Common myeloid progenitor, CD34-positive (primary cell): ENCODE results near the gene ZCWPW1.

Source experiments
- CTCF ChIA-PET: fragments of 350-600 bp; sonication (Branson Sonifier 250); formaldehyde crosslinking; loops from one replicate; lab custom pipeline; 2021; ENCODE audit warnings: antibody characterized with exemption; lab: Charles Lee
- POLR2A ChIA-PET: fragments of 350-600 bp; sonication (Branson Sonifier 250); formaldehyde crosslinking; loops from one replicate; lab custom pipeline; 2021; ENCODE audit warnings: antibody characterized with exemption; lab: Charles Lee
- DNase-seq, 3 donors: peaks; one replicate each; pipeline versions ENCODE4 v3.0.0 to v3.0.0-alpha.2; 2013
- H3K27ac ChIP-seq, 2 experiments: 1 replicate in 1 of 2; 2 replicates in 1 of 2; pipeline ENCODE4 v1.7.0; 2013; ENCODE audit warnings: inconsistent platforms in 2 of 2, low read length in 2 of 2, mild to moderate bottlenecking in 2 of 2, low read depth in 1 of 2, moderate library complexity in 1 of 2; ENCODE audit not compliant: severe bottlenecking in 2 of 2, insufficient read depth in 1 of 2, poor library complexity in 1 of 2
- H3K27me3 ChIP-seq, 5 experiments: replicated peaks in 2 of 5; 1 replicate in 3 of 5; 2 replicates in 2 of 5; pipeline versions ENCODE4 v1.6.1 to v1.7.0; 2013; ENCODE audit warnings: low read length in 4 of 5, mild to moderate bottlenecking in 2 of 5, moderate library complexity in 2 of 5, inconsistent platforms in 1 of 5; ENCODE audit not compliant: insufficient read depth in 5 of 5, control insufficient read depth in 4 of 5
- H3K36me3 ChIP-seq, 4 experiments: 1 replicate in 2 of 4; 2 replicates in 2 of 4; pipeline versions ENCODE4 v1.6.1 to v1.7.0; 2013; ENCODE audit warnings: low read length in 3 of 4, control low read depth in 1 of 4, mild to moderate bottlenecking in 1 of 4; ENCODE audit not compliant: control insufficient read depth in 4 of 4, insufficient read depth in 4 of 4
- H3K4me1 ChIP-seq, 4 experiments: 1 replicate in 3 of 4; 2 replicates in 1 of 4; pipeline versions ENCODE4 v1.6.1 to v1.7.1; 2013; ENCODE audit warnings: low read length in 3 of 4, mild to moderate bottlenecking in 3 of 4, control low read depth in 1 of 4, inconsistent platforms in 1 of 4, moderate library complexity in 1 of 4; ENCODE audit not compliant: control insufficient read depth in 4 of 4, insufficient read depth in 4 of 4; ENCODE audit errors: control extremely low read depth in 1 of 4
- H3K4me3 ChIP-seq, 7 experiments: 1 replicate in 4 of 7; 2 replicates in 3 of 7; pipeline versions ENCODE4 v1.5.1 to v1.7.0; 2013; ENCODE audit warnings: mild to moderate bottlenecking in 7 of 7, low read length in 6 of 7, moderate library complexity in 6 of 7, inconsistent platforms in 2 of 7, low read depth in 2 of 7, control low read depth in 1 of 7; ENCODE audit not compliant: insufficient read depth in 4 of 7, control insufficient read depth in 1 of 7; ENCODE audit errors: extremely low read depth in 1 of 7
- H3K9me3 ChIP-seq, 5 experiments: 1 replicate in 4 of 5; 2 replicates in 1 of 5; pipeline versions ENCODE4 v1.6.1 to v1.7.1; 2013; ENCODE audit warnings: low read length in 4 of 5, mild to moderate bottlenecking in 2 of 5, inconsistent platforms in 1 of 5, low read depth in 1 of 5, moderate library complexity in 1 of 5; ENCODE audit not compliant: control insufficient read depth in 4 of 5, insufficient read depth in 2 of 5; ENCODE audit errors: control extremely low read depth in 1 of 5
- WGBS: methylation state at CpG from one replicate; pipeline ENCODE4 v1.1.5; 2013; ENCODE audit not compliant: insufficient coverage; 5-methylcytosine and 5-hydroxymethylcytosine counted together

ZCWPW1 gene

GRCh38 chr7:100428967-100429636 lies 599 bp upstream of the ZCWPW1 start:
- DNase-seq: peak; percentile 100
- 0% methylated on average over 24 of the region's 40 CpGs for WGBS
- H3K4me1 ChIP-seq: peaks cover 4 to 38% (median 34%) of the 10 kb centered on the region in 4 experiments
- ChIA-PET CTCF (interaction anchor here (1.0 to 20.5 kb wide), 5 partner anchors 16 to 132 kb away, joined by 3 to 160 read pairs (median 4); partner anchors contain the start of gene SPACDR), POLR2A (interaction anchor here (0.6 to 3.2 kb wide), 19 partner anchors 14 to 327 kb away, joined by 3 to 27 read pairs (median 6); partner anchors contain the start of genes AP4M1, FBXO24, LRCH4 and MBLAC1)
- peaks cover 3 to 34% (median 22%) of the 10 kb centered on the region in 4 experiments for H3K36me3 ChIP-seq
- H3K27me3 ChIP-seq: no peaks in the 10 kb centered on the region
- no peaks in the 10 kb centered on the region for H3K9me3 ChIP-seq
- H3K27ac ChIP-seq: peak overlapping the region; percentile 99 to 100
- peak overlapping the region; percentile 81 to 91 (median 82) for H3K4me3 ChIP-seq

- 48% methylated on average over 12 of the region's 16 CpGs for WGBS
- peak overlapping the region in 3 of 7 experiments; percentile 82 to 91 (median 86) for H3K4me3 ChIP-seq
- CTCF ChIA-PET: interaction anchor here (0.9 to 20.5 kb wide), 2 partner anchors 13 to 26 kb away, joined by 3 to 160 read pairs; no protein-coding TSS in a partner anchor
Observed at GRCh38 chr7:100427762-100428198, 723 bp downstream of the ZCWPW1 start.

GRCh38 chr7:100426516-100426915 lies 2.0 kb downstream of the ZCWPW1 start:
- H3K4me3 ChIP-seq: no peak overlapping the region
- DNase-seq: no peak
- H3K4me1 ChIP-seq: peaks cover 0 to 19% (median 15%) of the 10 kb centered on the region in 4 experiments
- no peaks in the 10 kb centered on the region for H3K27me3 ChIP-seq
- peaks cover 0 to 8% (median under 1%) of the 10 kb centered on the region in 4 experiments for H3K36me3 ChIP-seq
- ChIA-PET CTCF (no interaction called here), POLR2A (no interaction called here)
- H3K9me3 ChIP-seq: no peaks in the 10 kb centered on the region
- H3K27ac ChIP-seq: no peak overlapping the region

More at GRCh38 chr7:100427762-100428198, 723 bp downstream of the ZCWPW1 start:
- Histone ChIP-seq H3K36me3 (peaks cover 0 to 21% (median 9%) of the 10 kb centered on the region in 4 experiments), H3K4me1 (peaks cover 4 to 28% (median 27%) of the 10 kb centered on the region in 4 experiments), H3K27ac (no peak overlapping the region), H3K9me3 (no peaks in the 10 kb centered on the region), H3K27me3 (no peaks in the 10 kb centered on the region)
- DNase-seq: no peak
- POLR2A ChIA-PET: interaction anchor here (0.7 to 3.2 kb wide), 11 partner anchors 9 to 467 kb away, joined by 3 to 27 read pairs (median 6); partner anchors contain the start of gene TSC22D4

DNA sequence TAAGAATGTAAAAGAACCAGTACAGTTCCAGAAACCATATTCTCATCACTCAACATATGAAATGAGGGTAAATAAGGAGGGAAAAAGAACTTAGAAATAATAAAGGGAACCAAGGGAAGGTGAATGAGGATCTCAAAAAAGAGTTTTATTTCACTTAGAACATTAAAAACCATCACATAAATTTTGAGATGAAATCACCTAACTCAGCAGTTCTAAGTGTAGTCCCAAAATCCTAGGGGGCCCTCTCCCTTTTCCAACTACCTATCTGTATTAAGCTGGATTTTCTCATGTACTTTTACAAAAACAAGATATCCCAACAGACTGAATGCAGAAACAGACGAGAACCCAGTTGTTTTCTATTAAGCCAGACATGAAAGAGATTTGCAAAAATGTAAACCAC lies 3.2 kb downstream of the ZCWPW1 start:
- H3K27ac ChIP-seq: no peak overlapping the region
- no peak for DNase-seq
- CTCF ChIA-PET: interaction anchor here (0.8 to 1.2 kb wide), 2 partner anchors 10 to 51 kb away, joined by 3 read pairs; no protein-coding TSS in a partner anchor
- no peaks in the 10 kb centered on the region for H3K27me3 ChIP-seq
- H3K4me3 ChIP-seq: no peak overlapping the region
- H3K36me3 ChIP-seq: no peaks in the 10 kb centered on the region
- WGBS: no CpG with 5 or more reads among the region's 1 CpG
- H3K4me1 ChIP-seq: peaks cover 0 to 8% (median 4%) of the 10 kb centered on the region in 4 experiments
- no peaks in the 10 kb centered on the region for H3K9me3 ChIP-seq
- POLR2A ChIA-PET: interaction anchor here (0.6 kb wide), 1 partner anchor 33 kb away, joined by 3 read pairs; no protein-coding TSS in a partner anchor

DNA sequence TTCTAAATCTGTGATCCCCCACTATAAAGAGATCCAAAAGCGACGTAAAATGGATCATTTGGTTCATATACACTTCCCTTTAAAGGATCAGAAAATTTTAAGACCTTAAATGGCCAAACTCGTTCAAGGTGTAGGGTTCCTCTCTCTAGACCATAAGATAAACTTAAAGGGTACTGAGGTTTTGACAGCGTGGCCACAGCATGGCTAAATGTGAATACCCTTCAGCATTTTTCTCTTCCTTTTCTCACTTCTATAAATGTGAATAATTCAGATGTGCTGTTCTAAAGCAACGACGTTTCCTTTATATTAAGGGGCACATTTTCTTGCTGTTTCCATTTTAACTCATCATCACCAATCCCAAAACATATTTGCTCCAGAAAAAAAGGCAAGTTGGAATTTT lies 5.2 kb downstream of the ZCWPW1 start:
- DNase-seq: no peak
- Histone ChIP-seq H3K27me3 (no peaks in the 10 kb centered on the region), H3K4me1 (peaks cover 0 to 4% (median 1%) of the 10 kb centered on the region in 4 experiments), H3K9me3 (no peaks in the 10 kb centered on the region), H3K4me3 (no peak overlapping the region), H3K36me3 (no peaks in the 10 kb centered on the region), H3K27ac (no peak overlapping the region)
- ChIA-PET CTCF (interaction anchor here (1.5 kb wide), 1 partner anchor 16 kb away, joined by 6 read pairs; no protein-coding TSS in a partner anchor), POLR2A (interaction anchor here (0.7 kb wide), 1 partner anchor 7 kb away, joined by 3 read pairs; no protein-coding TSS in a partner anchor)
- WGBS: 100% methylated on average over 2 of the region's 6 CpGs

DNA sequence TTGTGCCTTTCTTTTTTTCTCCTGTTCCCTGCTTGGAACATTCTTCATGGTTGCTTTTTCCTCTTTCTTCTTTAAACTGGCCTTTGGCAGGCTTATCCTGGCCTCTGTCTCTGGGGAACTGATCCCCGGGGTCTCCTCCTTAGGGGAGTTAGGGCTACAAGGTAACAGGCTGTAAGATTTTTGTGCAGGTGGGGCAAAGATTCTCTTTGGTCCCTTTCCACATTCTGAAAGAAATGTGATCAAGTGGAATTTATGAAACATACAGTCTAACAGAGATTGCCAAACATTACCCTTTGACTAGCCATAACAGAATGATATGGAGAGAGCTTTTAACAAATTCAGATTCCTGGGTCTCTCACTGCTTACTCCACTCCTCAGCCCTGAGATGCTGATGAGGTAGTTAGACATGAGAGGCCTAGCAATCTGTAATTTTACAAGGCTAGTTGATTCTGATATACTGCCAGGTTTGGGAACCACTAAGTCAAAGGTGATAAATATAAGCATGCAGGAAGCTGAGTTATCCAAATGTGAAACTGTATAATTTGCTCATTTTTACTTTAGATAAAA lies 8.8 kb downstream of the ZCWPW1 start:
- no peaks in the 10 kb centered on the region for H3K9me3 ChIP-seq
- no peaks in the 10 kb centered on the region for H3K36me3 ChIP-seq
- no peaks in the 10 kb centered on the region for H3K4me1 ChIP-seq
- CTCF ChIA-PET: interaction anchor here (0.9 to 3.8 kb wide), 3 partner anchors 9 to 17 kb away, joined by 4 to 17 read pairs (median 4); no protein-coding TSS in a partner anchor
- no CpG with 5 or more reads among the region's 1 CpG for WGBS
- POLR2A ChIA-PET: interaction anchor here (1.3 kb wide), 1 partner anchor 8 kb away, joined by 3 read pairs; the partner anchor contains the start of gene ZCWPW1
- no peak overlapping the region for H3K27ac ChIP-seq
- no peak overlapping the region for H3K4me3 ChIP-seq
- DNase-seq: no peak
- H3K27me3 ChIP-seq: no peaks in the 10 kb centered on the region
